Hepatocyte (in vitro differentiated cells): ENCODE measurements around the gene PCDH9. TPM values are rescaled to one million over a fixed set of nuclear protein-coding genes. Genes with fewer than 3 reads are reported as not detected.

Experiments
- DNase-seq: peaks from one replicate; pipeline ENCODE4 v3.0.0-alpha.2; 2016; ENCODE audit warnings: low spot score
- H2AFZ ChIP-seq: fragments of 200-600 bp; sonication (generic); 2 replicates; pipeline ENCODE4 v1.6.0; 2016; ENCODE audit warnings: antibody characterized with exemption, mild to moderate bottlenecking
- H3K27ac ChIP-seq: fragments of 200-600 bp; sonication (generic); 2 replicates; pipeline ENCODE4 v1.5.1; 2016; ENCODE audit warnings: mild to moderate bottlenecking
- H3K27me3 ChIP-seq: fragments of 200-600 bp; sonication (generic); 2 replicates; pipeline ENCODE4 v1.6.1; 2016
- H3K36me3 ChIP-seq: fragments of 200-600 bp; sonication (generic); replicated peaks from 2 replicates; pipeline ENCODE4 v1.5.1; 2016; ENCODE audit warnings: low read depth; ENCODE audit not compliant: insufficient read depth
- H3K4me1 ChIP-seq: fragments of 200-600 bp; sonication (generic); 2 replicates; pipeline ENCODE4 v1.5.1; 2016; ENCODE audit warnings: mild to moderate bottlenecking, moderate library complexity; ENCODE audit not compliant: insufficient read depth
- H3K4me2 ChIP-seq: fragments of 200-600 bp; sonication (generic); 2 replicates; pipeline ENCODE4 v1.6.0; 2016
- H3K4me3 ChIP-seq: fragments of 200-600 bp; sonication (generic); 2 replicates; pipeline ENCODE4 v1.5.1; 2016; ENCODE audit warnings: mild to moderate bottlenecking
- H3K79me2 ChIP-seq: fragments of 200-600 bp; sonication (generic); 2 replicates; pipeline ENCODE4 v1.6.0; 2017; ENCODE audit warnings: mild to moderate bottlenecking
- H3K9me2 ChIP-seq: fragments of 200-600 bp; sonication (generic); replicated peaks from 2 replicates; pipeline ENCODE4 v1.6.0; 2017; ENCODE audit warnings: mild to moderate bottlenecking; ENCODE audit not compliant: insufficient read depth
- H3K9me3 ChIP-seq: fragments of 200-600 bp; sonication (generic); 2 replicates; pipeline ENCODE4 v1.5.1; 2016; ENCODE audit warnings: low read depth, mild to moderate bottlenecking
- H4K20me1 ChIP-seq: fragments of 200-600 bp; sonication (generic); 2 replicates; pipeline ENCODE4 v1.6.0; 2016; ENCODE audit warnings: mild to moderate bottlenecking; ENCODE audit not compliant: insufficient read depth, poor library complexity, severe bottlenecking
- EZH2 ChIP-seq: fragments of 200-600 bp; sonication (generic); IDR thresholded peaks from 2 replicates; pipeline ENCODE4 v1.6.1; 2016; ENCODE audit warnings: antibody characterized with exemption, mild to moderate bottlenecking, borderline replicate concordance
- EZH2phosphoT487 ChIP-seq: fragments of 200-600 bp; sonication (generic); IDR thresholded peaks from one replicate; pipeline ENCODE4 v1.6.1; 2018; ENCODE audit warnings: antibody characterized with exemption, mild to moderate bottlenecking, low read depth, moderate library complexity; ENCODE audit not compliant: unreplicated experiment, severe bottlenecking
- WGBS: methylation state at CpG from one replicate; pipeline ENCODE4 v1.1.6; 2016; ENCODE audit warnings: low lambda C conversion rate; ENCODE audit errors: missing lambda C conversion rate; 5-methylcytosine and 5-hydroxymethylcytosine counted together
- polyA plus RNA-seq: library from polyadenylated mRNA; unstranded; fragments of >200 nt; fragmentation: Nextera tagmentation; extraction: Ambion mirVana; gene quantifications from 2 replicates; pipeline ENCODE4 v1.2.1, GENCODE V29; 2016
- total RNA-seq: library from RNA; depleted of rRNA; stranded (reverse); fragments of >200 nt; gene quantifications from 2 replicates; pipeline ENCODE4 v1.2.3, GENCODE V29; 2014
- TF ChIP-seq, protein P1 (sequence below): fragments of 200-600 bp; sonication (generic); IDR thresholded peaks from 2 replicates; pipeline ENCODE4 v1.5.1; 2016; ENCODE audit warnings: antibody characterized with exemption, mild to moderate bottlenecking; ENCODE audit not compliant: poor library complexity

The PCDH9 gene
- total and polyA plus RNA-seq, 2 experiments from 2014 or later, result 6.9 to 15.0 TPM

DNA sequence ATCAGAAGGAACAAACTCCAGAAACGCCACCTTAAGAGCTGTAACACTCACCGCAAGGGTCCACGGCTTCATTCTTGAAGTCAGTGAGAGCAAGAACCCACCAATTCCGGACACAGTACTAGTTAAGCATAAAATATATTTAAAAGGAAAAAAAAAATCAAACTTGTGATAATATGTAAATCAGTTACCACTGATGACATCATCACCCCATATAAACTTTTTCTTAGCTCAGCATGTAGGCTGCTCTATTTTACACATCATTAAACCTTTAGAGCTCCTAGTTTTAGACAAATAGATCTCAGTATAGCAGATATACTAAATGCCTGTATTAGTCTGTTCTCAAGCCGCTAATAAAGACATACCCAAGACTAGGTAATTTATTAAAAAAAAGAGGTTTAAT, 668.1 kb downstream of the PCDH9 start:
- no peaks in the 10 kb centered on the region for H3K27me3 ChIP-seq
- WGBS, result 77% methylated on average over 5 of the region's 5 CpGs
- no peaks in the 10 kb centered on the region for H4K20me1 ChIP-seq
- H3K4me3 ChIP-seq, result no peak overlapping the region
- no peaks in the 10 kb centered on the region for H3K4me1 ChIP-seq
- TF ChIP-seq, protein P1, sequence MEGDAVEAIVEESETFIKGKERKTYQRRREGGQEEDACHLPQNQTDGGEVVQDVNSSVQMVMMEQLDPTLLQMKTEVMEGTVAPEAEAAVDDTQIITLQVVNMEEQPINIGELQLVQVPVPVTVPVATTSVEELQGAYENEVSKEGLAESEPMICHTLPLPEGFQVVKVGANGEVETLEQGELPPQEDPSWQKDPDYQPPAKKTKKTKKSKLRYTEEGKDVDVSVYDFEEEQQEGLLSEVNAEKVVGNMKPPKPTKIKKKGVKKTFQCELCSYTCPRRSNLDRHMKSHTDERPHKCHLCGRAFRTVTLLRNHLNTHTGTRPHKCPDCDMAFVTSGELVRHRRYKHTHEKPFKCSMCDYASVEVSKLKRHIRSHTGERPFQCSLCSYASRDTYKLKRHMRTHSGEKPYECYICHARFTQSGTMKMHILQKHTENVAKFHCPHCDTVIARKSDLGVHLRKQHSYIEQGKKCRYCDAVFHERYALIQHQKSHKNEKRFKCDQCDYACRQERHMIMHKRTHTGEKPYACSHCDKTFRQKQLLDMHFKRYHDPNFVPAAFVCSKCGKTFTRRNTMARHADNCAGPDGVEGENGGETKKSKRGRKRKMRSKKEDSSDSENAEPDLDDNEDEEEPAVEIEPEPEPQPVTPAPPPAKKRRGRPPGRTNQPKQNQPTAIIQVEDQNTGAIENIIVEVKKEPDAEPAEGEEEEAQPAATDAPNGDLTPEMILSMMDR, result no peak
- no peak for TF ChIP-seq EZH2
- no peak for TF ChIP-seq EZH2phosphoT487
- H2AFZ ChIP-seq, result no peak overlapping the region
- no peaks in the 10 kb centered on the region for H3K36me3 ChIP-seq
- DNase-seq, result no peak
- H3K4me2 ChIP-seq, result no peak overlapping the region
- no peaks in the 10 kb centered on the region for H3K9me2 ChIP-seq
- no peaks in the 10 kb centered on the region for H3K79me2 ChIP-seq
- H3K27ac ChIP-seq, result no peak overlapping the region
- no peaks in the 10 kb centered on the region for H3K9me3 ChIP-seq

DNA sequence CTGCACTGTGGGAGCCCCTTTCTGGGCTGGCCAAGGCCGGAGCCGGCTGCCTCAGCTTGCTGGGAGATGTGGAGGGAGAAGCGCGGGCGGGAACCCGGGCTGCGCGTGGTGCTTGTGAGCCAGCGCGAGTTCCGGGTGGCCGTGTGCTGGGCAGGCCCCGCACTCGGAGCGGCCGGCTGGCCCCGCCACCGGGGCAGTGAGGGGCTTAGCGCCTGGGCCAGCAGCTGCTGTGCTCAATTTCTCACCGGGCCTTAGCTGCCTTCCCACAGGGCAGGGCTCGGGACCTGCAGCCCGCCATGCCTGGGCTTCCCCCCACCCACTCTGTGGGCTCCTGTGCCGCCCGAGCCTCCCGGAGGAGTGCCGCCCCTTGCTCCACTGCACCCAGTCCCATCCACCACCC, 669.1 kb downstream of the PCDH9 start:
- TF ChIP-seq EZH2phosphoT487 (no peak), EZH2 (no peak)
- TF ChIP-seq, protein P1, result no peak

DNA sequence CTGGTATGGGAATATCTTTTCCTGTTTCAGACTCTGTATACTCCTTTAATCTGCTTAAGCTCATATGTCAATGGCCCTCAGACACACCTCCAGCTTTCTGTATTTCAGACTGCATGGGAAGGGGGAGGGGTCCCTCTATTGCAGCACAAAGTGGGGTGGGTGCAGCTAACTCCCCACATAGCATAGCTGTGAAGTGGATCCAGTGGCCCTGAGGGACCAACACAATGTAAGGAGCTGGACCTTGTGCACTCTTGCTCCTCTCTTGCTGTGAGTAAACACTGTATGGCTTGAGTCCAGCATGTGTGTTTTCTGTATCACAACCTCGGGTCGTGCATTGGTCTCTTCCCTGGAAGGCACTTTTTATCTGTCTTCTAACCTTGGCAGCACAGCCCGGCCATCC, 669.9 kb downstream of the PCDH9 start:
- WGBS, result 48% methylated on average over 3 of the region's 3 CpGs
- no peaks in the 10 kb centered on the region for H3K9me2 ChIP-seq
- no peaks in the 10 kb centered on the region for H3K27me3 ChIP-seq
- H3K9me3 ChIP-seq, result no peaks in the 10 kb centered on the region
- no peak overlapping the region for H2AFZ ChIP-seq
- H3K79me2 ChIP-seq, result no peaks in the 10 kb centered on the region
- H4K20me1 ChIP-seq, result no peaks in the 10 kb centered on the region
- H3K4me1 ChIP-seq, result no peaks in the 10 kb centered on the region
- no peak overlapping the region for H3K27ac ChIP-seq
- no peak overlapping the region for H3K4me2 ChIP-seq
- no peak for TF ChIP-seq EZH2
- TF ChIP-seq EZH2phosphoT487, result no peak
- TF ChIP-seq, protein P1, result no peak
- no peak overlapping the region for H3K4me3 ChIP-seq
- no peaks in the 10 kb centered on the region for H3K36me3 ChIP-seq
- DNase-seq, result no peak

More for the DNA sequence above, 669.1 kb downstream of the PCDH9 start:
- Histone ChIP-seq H3K27ac (no peak overlapping the region), H3K27me3 (no peaks in the 10 kb centered on the region), H3K9me3 (no peaks in the 10 kb centered on the region), H3K9me2 (no peaks in the 10 kb centered on the region), H3K4me3 (no peak overlapping the region), H3K4me2 (no peak overlapping the region), H4K20me1 (no peaks in the 10 kb centered on the region), H3K79me2 (no peaks in the 10 kb centered on the region), H2AFZ (no peak overlapping the region), H3K36me3 (no peaks in the 10 kb centered on the region), H3K4me1 (no peaks in the 10 kb centered on the region)
- DNase-seq, result no peak
- 98% methylated on average over 26 of the region's 26 CpGs for WGBS

DNA sequence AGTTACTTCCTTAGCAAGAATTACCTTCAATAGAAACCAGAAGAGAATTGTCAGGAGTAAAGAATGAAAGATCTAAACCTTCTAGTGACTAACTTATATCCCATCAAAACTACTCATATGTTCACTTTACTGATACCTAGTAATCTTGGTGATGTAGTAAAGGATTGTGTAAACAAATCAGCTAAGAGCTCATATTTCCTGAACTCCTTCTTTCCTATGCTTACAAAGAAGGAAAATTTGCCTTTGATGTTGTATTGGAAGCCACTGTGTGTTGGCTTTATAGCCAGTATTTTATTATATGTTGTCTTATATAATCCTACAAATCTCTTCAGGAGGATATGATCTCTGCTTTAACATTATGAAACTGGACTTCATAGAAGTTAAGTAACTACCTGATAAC, 671.0 kb downstream of the PCDH9 start:
- Histone ChIP-seq H3K27me3 (no peaks in the 10 kb centered on the region), H4K20me1 (no peaks in the 10 kb centered on the region), H3K4me1 (no peaks in the 10 kb centered on the region), H3K4me2 (no peak overlapping the region), H3K79me2 (no peaks in the 10 kb centered on the region), H3K27ac (no peak overlapping the region), H3K9me2 (no peaks in the 10 kb centered on the region), H2AFZ (no peak overlapping the region), H3K36me3 (no peaks in the 10 kb centered on the region), H3K4me3 (no peak overlapping the region), H3K9me3 (no peaks in the 10 kb centered on the region)
- no peak for TF ChIP-seq EZH2
- TF ChIP-seq, protein P1, result no peak
- TF ChIP-seq EZH2phosphoT487, result no peak
- no peak for DNase-seq
